K562 (cell line): ENCODE results near the gene AOC1. TPM values are rescaled to one million over a fixed set of nuclear protein-coding genes. Genes with fewer than 3 reads are reported as not detected.

Experiments
- ATAC-seq: fragments of 200-7000 bp; cut with Tn5 transposase; 3 replicates; pipeline ENCODE4 v1.9.1; 2020; ENCODE audit warnings: moderate library complexity
- BruUV-seq: library from RNA; stranded (reverse); fragments of 400-500 nt; replicated peaks from 2 replicates; lab custom pipeline; 2021; lab: Mats Ljungman, UMichigan
- CTCF ChIA-PET: fragments of 300-600 bp; formaldehyde crosslinking; extraction: SDS; loops from one replicate; lab custom pipeline; 2021; ENCODE audit warnings: low intra/inter-chr PET ratio; lab: Yijun Ruan, JAX
- POLR2A ChIA-PET: fragments of 300-600, 350-650 bp; sonication (Branson Sonifier 250); formaldehyde crosslinking; extraction: SDS; loops from one replicate; lab custom pipeline; 2021; ENCODE audit warnings: antibody characterized with exemption, inconsistent platforms; lab: Yijun Ruan, JAX
- DNase-seq, 4 experiments: peaks; one replicate each; pipeline versions ENCODE4 v3.0.0 to v3.0.0-alpha.2; 2011 to 2018; ENCODE audit warnings: low spot score in 3 of 4, mixed read lengths in 3 of 4; ENCODE audit errors: extremely low read depth in 1 of 4
- FAIRE-seq: peaks from 2 replicates; lab custom pipeline; 2011; peaks lifted over from hg19 to GRCh38; lab: Jason Lieb, UNC
- H2AFZ ChIP-seq: 2 replicates; pipeline ENCODE4 v1.6.0; 2011; ENCODE audit warnings: low read depth, low read length, control low read depth, inconsistent platforms
- H3K27ac ChIP-seq: fragments of 200-600 bp; 3 replicates; pipeline ENCODE4 v1.8.0; 2011; ENCODE audit warnings: low read depth, mild to moderate bottlenecking, control low read depth, inconsistent platforms, low read length, moderate library complexity, mixed read lengths; ENCODE audit errors: extremely low read depth
- H3K27me3 ChIP-seq, 2 experiments: fragments of 300-600 bp in 1 of 2; 2 replicates in 1 of 2; 3 replicates in 1 of 2; pipeline versions ENCODE4 v1.6.0 to v1.8.0; 2011; ENCODE audit warnings: inconsistent platforms in 2 of 2, low read length in 2 of 2, mild to moderate bottlenecking in 1 of 2, mixed read lengths in 1 of 2, moderate library complexity in 1 of 2; ENCODE audit not compliant: control insufficient read depth in 2 of 2, insufficient read depth in 2 of 2
- H3K36me3 ChIP-seq: fragments of 300-600 bp; 3 replicates; pipeline ENCODE4 v1.8.0; 2011; ENCODE audit warnings: mild to moderate bottlenecking, low read length, inconsistent platforms; ENCODE audit not compliant: control insufficient read depth, insufficient read depth
- H3K4me1 ChIP-seq, 2 experiments: fragments of 200-600 bp in 1 of 2; replicated peaks in 1 of 2; 2 replicates in 1 of 2; 3 replicates in 1 of 2; pipeline versions ENCODE4 v1.5.1 to v1.8.0; 2011; ENCODE audit warnings: inconsistent platforms in 2 of 2, low read length in 2 of 2, mild to moderate bottlenecking in 1 of 2, mixed read lengths in 1 of 2, moderate library complexity in 1 of 2; ENCODE audit not compliant: control insufficient read depth in 2 of 2, insufficient read depth in 2 of 2
- H3K4me2 ChIP-seq: 2 replicates; pipeline ENCODE4 v1.6.1; 2011; ENCODE audit warnings: low read length, control low read depth, inconsistent platforms, mixed read lengths; ENCODE audit not compliant: insufficient read depth
- H3K4me3 ChIP-seq: fragments of 200-600 bp; sonication (generic), shearing (Covaris generic); 2 replicates; pipeline ENCODE4 v1.5.1; 2016; ENCODE audit warnings: control low read depth, inconsistent platforms
- H3K79me2 ChIP-seq: fragments of 200-600 bp; 3 replicates; pipeline ENCODE4 v1.8.0; 2011; ENCODE audit warnings: low read length, inconsistent platforms; ENCODE audit not compliant: control insufficient read depth, insufficient read depth
- H3K9ac ChIP-seq, 2 experiments: 2 replicates each; pipeline versions ENCODE4 v1.6.0 to v1.6.1; 2011; ENCODE audit warnings: low read depth in 2 of 2, low read length in 2 of 2, control low read depth in 1 of 2, inconsistent platforms in 1 of 2, mild to moderate bottlenecking in 1 of 2, mixed read lengths in 1 of 2; ENCODE audit not compliant: insufficient read depth in 1 of 2
- H3K9me1 ChIP-seq: one replicate; pipeline ENCODE4 v1.6.0; 2011; ENCODE audit warnings: inconsistent platforms, mild to moderate bottlenecking, low read length, moderate library complexity; ENCODE audit not compliant: control insufficient read depth, insufficient read depth
- H3K9me3 ChIP-seq: replicated peaks from 2 replicates; pipeline ENCODE4 v1.5.1; 2011; ENCODE audit warnings: low read depth, low read length, inconsistent platforms; ENCODE audit not compliant: control insufficient read depth, insufficient read depth
- H4K20me1 ChIP-seq: replicated peaks from 2 replicates; pipeline ENCODE4 v1.6.1; 2011; ENCODE audit warnings: low read length, inconsistent platforms, mixed read lengths; ENCODE audit not compliant: control insufficient read depth, insufficient read depth
- HNRNPL ChIP-seq: fragments of 200-400 bp; formaldehyde crosslinking; IDR thresholded peaks from 2 replicates; pipeline ENCODE4 v1.6.1; 2017; ENCODE audit warnings: low read depth, mild to moderate bottlenecking, low read length
- MEF2A ChIP-seq: IDR thresholded peaks from 2 replicates; pipeline ENCODE4 v1.6.1; 2011; ENCODE audit warnings: low read depth, mild to moderate bottlenecking, low read length, moderate library complexity; ENCODE audit not compliant: control insufficient read depth
- TAF15 ChIP-seq: fragments of 200-400 bp; formaldehyde crosslinking; IDR thresholded peaks from 2 replicates; pipeline ENCODE4 v1.6.1; 2017; ENCODE audit warnings: mild to moderate bottlenecking, low read depth, low read length, moderate library complexity
- WGBS: fragments of 100-300 bp; shearing (Covaris generic); methylation state at CpG from one replicate; pipeline ENCODE4 v1.1.6; 2016; ENCODE audit warnings: low coverage, mixed read lengths; ENCODE audit not compliant: insufficient coverage; ENCODE audit errors: missing lambda C conversion rate; 5-methylcytosine and 5-hydroxymethylcytosine counted together
- in situ Hi-C: fragments of 300-500 bp; cut with MboI; formaldehyde crosslinking; loops from 4 replicates; pipeline ENCODE4 v1.15.0; 2018; ENCODE audit warnings: inconsistent platforms, mixed read lengths
- intact Hi-C: fragments of 100-400 bp; cut with micrococcal nuclease; formaldehyde crosslinking; loops from 2 replicates; pipeline ENCODE4 v1.14.2; 2022
- polyA plus RNA-seq, 8 experiments: library from polyadenylated mRNA; depleted of rRNA in 4 of 8; stranded (reverse) in 5 of 8; unstranded in 3 of 8; fragments of >200 nt; fragmentation: Nextera tagmentation in 2 of 8; fragmentation: Illumina TruSeq in 1 of 8; extraction: Ambion mirVana in 2 of 8; extraction: Trizol in 1 of 8; gene quantifications; 2 replicates each; pipeline versions ENCODE4 v1.2.1 to v1.2.3, GENCODE V29; 2011 to 2014; ENCODE audit warnings: inconsistent platforms in 1 of 8, missing spikeins in 1 of 8
- total RNA-seq, 7 experiments: library from RNA; depleted of rRNA in 6 of 7; stranded (reverse); fragments of >200 nt in 6 of 7; fragmentation: Illumina TruSeq in 2 of 7; extraction: Trizol in 2 of 7; gene quantifications; 2 replicates each; pipeline versions ENCODE4 v1.2.1 to v1.2.3, GENCODE V29; 2011 to 2021; ENCODE audit warnings: low replicate concordance in 1 of 7

AOC1 gene
- total and polyA plus RNA-seq, 9 of the 15 experiments (the other 6 are each of a cell fraction or from before 2014, with no cell fraction given): not detected

DNA sequence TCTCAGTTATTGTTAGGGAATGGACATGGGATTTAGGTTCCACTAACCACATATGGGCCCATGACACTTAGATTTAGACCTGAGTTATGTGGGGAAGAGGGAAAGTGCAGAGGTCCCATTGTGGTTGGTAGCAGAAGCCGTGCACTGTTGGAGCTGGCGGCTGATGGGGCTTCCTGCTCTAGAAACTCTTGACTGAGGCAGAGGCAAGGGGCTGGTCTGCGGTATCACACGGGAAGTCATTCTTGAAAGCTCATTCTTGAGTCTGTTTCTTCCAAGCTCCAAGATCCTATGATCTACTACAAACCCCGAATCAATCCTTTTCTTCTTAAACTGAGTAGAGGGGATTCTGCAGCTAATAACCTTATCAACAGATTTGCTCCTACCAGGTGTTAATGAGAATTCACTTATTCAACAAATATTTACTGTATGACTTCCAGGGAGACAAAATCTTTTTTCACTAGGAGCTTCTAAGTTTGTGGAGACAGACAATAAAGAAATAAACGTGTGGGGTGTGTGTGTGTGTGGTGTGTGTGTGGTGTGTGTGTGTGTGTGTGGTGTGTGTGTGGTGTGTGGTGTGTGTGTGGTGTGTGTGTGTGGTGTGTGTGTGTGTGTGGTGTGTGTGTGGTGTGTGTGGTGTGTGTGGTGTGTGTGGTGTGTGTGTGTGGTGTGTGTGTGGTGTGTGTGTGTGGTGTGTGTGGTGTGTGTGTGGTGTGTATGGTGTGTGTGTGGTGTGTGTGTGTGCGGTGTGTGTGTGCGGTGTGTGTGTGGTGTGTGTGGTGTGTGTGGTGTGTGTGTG, 57.1 kb downstream of the AOC1 start:
- H3K27me3 ChIP-seq: peaks cover 8 to 30% of the 10 kb centered on the region in 2 experiments; a peak in 4 of 5 replicates
- FAIRE-seq (peak; percentile 52), ATAC-seq (no peak), DNase-seq (peak in 1 of 4 experiments; percentile 6)
- H3K4me1 ChIP-seq: peaks cover 0 to 5% of the 10 kb centered on the region in 2 experiments; a peak in 3 of 5 replicates
- in situ Hi-C loops: no loop called here
- POLR2A ChIA-PET: interaction anchor here (0.9 to 1.3 kb wide), 4 partner anchors 9 to 68 kb away, joined by 3 to 5 read pairs (median 4); no protein-coding TSS in a partner anchor
- TF ChIP-seq MEF2A: no peak
- TF ChIP-seq TAF15: 0 out of 2 replicates have a peak, but pooled peaks have one; percentile 25
- peak; percentile 59; the same call in 1 of the 2 replicates for TF ChIP-seq HNRNPL
- no peaks in the 10 kb centered on the region for H4K20me1 ChIP-seq
- no peaks in the 10 kb centered on the region for H3K36me3 ChIP-seq
- H3K9me1 ChIP-seq: no peaks in the 10 kb centered on the region
- no peak overlapping the region for H3K27ac ChIP-seq
- H3K9me3 ChIP-seq: no peaks in the 10 kb centered on the region
- intact Hi-C loops: no loop called here
- no peak overlapping the region for H2AFZ ChIP-seq
- no peak overlapping the region for H3K4me3 ChIP-seq
- BruUV-seq: no TSS peak
- no peak overlapping the region for H3K4me2 ChIP-seq
- H3K79me2 ChIP-seq: no peaks in the 10 kb centered on the region
- 41% methylated on average over 6 of the region's 8 CpGs for WGBS
- H3K9ac ChIP-seq: no peak overlapping the region
- CTCF ChIA-PET: no interaction called here
